Muscle of leg (tissue), 11 donors: ENCODE results near the gene RNF4. TPM values are rescaled to one million over a fixed set of nuclear protein-coding genes. Genes with fewer than 3 reads are reported as not detected.

Experiments used
- DNase-seq: peaks from one replicate; pipeline ENCODE4 v3.0.0; 2013
- H3K27ac ChIP-seq: one replicate; pipeline ENCODE4 v1.5.1; 2013; ENCODE audit warnings: mild to moderate bottlenecking, low read length, control low read depth
- H3K27me3 ChIP-seq: one replicate; pipeline ENCODE4 v1.6.1; 2013; ENCODE audit warnings: low read length; ENCODE audit not compliant: control insufficient read depth, insufficient read depth
- H3K36me3 ChIP-seq: one replicate; pipeline ENCODE4 v1.6.1; 2013; ENCODE audit warnings: low read length; ENCODE audit not compliant: control insufficient read depth, insufficient read depth
- H3K4me1 ChIP-seq: one replicate; pipeline ENCODE4 v1.6.1; 2013; ENCODE audit warnings: low read length; ENCODE audit not compliant: control insufficient read depth, insufficient read depth
- H3K4me3 ChIP-seq: one replicate; pipeline ENCODE4 v1.5.1; 2013; ENCODE audit warnings: low read length, control low read depth
- H3K9me3 ChIP-seq: replicated peaks from 2 replicates; pipeline ENCODE4 v1.6.1; 2013; ENCODE audit warnings: low read depth, low read length; ENCODE audit not compliant: control insufficient read depth
- WGBS: methylation state at CpG from one replicate; pipeline ENCODE4 v1.1.5; 2013; ENCODE audit warnings: missing lambda C conversion rate; ENCODE audit not compliant: insufficient coverage; 5-methylcytosine and 5-hydroxymethylcytosine counted together
- polyA plus RNA-seq, 8 donors: library from polyadenylated mRNA; unstranded; fragments of 120-200 nt; gene quantifications; one replicate each; pipeline versions ENCODE4 v1.2.1 to v1.2.3, GENCODE V29; 2013; ENCODE audit warnings: inconsistent platforms in 1 of 8, low replicate concordance in 1 of 8; ENCODE audit not compliant: insufficient read length in 8 of 8, insufficient read depth in 1 of 8
- total RNA-seq: library from RNA; stranded (reverse); fragments of 120-200 nt; gene quantifications from one replicate; pipeline ENCODE4 v1.2.4, GENCODE V29; 2013

Gene RNF4
- total and polyA plus RNA-seq, 9 donors = 32.1 to 54.7 (median 43.3) TPM

DNA sequence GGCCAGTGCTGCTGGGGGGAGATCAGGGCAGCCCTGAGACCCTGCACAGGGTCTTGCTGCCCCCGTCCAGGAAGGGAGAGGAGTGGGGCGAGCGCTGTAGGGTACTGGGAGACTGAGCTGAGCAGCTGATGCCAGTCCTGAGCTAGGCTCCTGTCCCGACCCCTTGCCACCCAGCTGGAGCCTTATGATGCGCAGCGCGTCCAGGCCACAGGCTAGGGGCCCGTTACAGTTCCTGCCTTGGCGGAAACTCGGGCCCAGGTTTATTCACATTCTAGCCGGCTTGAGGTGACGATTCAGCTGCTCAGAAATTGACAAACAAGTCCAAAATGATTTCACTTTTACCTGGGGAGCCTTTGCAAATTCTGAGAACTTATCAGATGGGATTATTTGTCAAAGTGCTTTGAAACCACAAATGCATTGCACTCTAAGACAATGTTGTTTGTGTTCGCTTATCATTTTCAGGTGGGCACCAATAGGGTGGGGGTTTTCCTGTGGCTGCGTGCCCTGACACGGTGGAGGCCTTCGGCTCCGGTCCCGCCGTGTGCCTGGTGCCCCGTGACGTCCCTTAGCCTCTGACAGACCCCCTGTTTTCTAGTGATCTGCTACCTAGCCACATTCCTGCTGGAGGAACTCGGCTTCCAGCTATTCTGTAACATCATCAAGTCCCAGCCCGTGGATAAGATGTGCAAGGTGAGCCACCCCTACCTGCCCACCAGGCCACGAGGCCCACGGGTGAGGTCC, 31.3 kb upstream of the RNF4 start:
- Histone ChIP-seq H3K9me3 (no peaks in the 10 kb centered on the region), H3K4me1 (peaks cover 22% of the 10 kb centered on the region), H3K27me3 (no peaks in the 10 kb centered on the region), H3K36me3 (no peaks in the 10 kb centered on the region), H3K27ac (no peak overlapping the region), H3K4me3 (no peak overlapping the region)
- 74% methylated on average over 18 of the region's 25 CpGs for WGBS
- no peak for DNase-seq

DNA sequence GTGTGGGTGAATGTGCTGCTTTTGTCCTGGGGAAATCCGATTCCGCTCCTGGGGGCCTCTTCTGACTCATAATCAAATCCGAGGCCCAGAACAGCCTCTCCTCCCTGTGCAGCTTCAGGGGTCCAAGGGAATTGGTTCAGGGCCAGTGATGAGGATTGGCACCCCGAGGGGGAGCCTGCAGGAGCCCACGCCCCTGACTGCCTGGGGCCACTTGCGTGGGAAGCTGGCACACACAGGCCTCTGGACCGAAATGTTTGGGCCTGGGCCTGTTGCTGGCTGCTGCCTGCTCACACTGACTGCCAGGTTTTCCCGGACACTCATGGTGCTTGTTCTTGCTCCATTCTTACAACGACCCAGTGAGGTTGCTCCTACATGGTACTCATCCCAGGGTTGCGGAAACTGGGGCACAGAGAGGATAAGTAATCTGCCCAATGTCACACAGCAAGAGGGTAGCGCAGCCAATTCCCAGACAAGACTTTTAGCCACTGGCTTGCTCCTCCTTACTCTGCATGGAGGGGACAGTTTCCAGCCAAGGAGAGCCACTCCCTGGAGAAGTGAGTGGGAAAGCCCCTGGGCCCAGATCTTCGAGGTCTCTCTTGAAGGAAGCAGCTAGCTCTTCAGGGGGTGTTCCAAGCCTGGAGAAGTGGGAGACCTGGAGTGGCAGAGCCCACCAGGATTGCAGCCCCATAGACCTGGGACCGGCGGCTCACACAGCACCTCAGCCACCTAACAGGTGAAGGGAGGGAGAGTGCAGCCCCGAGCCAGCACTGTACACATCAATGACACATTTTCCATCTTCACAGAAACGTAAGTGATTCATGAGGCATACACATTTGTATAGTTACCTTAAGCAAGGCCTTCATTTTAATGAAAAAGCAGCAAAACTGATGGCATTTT, 29.8 kb upstream of the RNF4 start:
- H3K4me1 ChIP-seq = peaks cover 13% of the 10 kb centered on the region
- no peak overlapping the region for H3K27ac ChIP-seq
- DNase-seq = no peak
- no peaks in the 10 kb centered on the region for H3K27me3 ChIP-seq
- WGBS = 55% methylated on average over 12 of the region's 16 CpGs
- no peak overlapping the region for H3K4me3 ChIP-seq
- no peaks in the 10 kb centered on the region for H3K36me3 ChIP-seq
- no peaks in the 10 kb centered on the region for H3K9me3 ChIP-seq

DNA sequence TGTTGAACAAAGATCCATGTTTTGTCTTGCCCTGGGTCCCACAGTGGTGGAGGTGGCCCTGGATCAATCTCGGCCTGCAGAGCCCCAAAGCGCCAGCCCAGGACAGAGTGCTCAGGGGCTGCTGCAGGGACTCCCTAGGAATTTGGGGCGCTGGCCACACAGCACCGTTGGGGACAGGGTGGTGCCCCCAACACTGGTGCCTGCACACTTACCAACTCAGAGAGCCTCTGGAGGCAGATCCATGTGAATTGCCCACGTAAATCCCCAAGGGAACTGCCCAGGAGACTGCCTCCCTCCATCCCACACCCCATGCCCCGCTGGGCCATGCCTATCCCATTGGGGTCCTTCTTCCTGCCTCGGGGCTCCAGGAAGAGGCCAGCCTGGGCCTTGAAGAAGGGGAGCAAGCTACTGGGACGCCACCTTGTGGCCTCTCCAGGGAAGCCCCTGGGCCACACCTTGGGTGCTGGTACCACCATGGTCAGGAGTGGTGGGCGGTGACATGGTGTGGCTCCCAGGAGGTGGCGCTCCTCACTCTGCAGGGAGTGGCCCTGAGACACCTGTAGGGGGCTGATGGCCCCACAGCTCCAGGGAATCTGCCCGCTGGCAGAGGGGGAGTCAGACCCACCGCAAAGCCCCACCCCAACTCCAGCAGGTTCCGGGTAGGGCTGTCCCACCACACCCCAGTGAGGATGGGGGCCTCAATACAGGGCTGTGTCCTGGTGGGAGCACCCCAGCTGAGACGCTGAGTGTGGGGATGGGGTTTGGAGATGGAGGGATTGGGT, 27.3 kb upstream of the RNF4 start:
- Histone ChIP-seq H3K9me3 (no peaks in the 10 kb centered on the region), H3K4me3 (no peak overlapping the region), H3K27me3 (no peaks in the 10 kb centered on the region), H3K36me3 (no peaks in the 10 kb centered on the region), H3K27ac (no peak overlapping the region), H3K4me1 (peaks cover 6% of the 10 kb centered on the region)
- 53% methylated on average over 7 of the region's 14 CpGs for WGBS
- no peak for DNase-seq

DNA sequence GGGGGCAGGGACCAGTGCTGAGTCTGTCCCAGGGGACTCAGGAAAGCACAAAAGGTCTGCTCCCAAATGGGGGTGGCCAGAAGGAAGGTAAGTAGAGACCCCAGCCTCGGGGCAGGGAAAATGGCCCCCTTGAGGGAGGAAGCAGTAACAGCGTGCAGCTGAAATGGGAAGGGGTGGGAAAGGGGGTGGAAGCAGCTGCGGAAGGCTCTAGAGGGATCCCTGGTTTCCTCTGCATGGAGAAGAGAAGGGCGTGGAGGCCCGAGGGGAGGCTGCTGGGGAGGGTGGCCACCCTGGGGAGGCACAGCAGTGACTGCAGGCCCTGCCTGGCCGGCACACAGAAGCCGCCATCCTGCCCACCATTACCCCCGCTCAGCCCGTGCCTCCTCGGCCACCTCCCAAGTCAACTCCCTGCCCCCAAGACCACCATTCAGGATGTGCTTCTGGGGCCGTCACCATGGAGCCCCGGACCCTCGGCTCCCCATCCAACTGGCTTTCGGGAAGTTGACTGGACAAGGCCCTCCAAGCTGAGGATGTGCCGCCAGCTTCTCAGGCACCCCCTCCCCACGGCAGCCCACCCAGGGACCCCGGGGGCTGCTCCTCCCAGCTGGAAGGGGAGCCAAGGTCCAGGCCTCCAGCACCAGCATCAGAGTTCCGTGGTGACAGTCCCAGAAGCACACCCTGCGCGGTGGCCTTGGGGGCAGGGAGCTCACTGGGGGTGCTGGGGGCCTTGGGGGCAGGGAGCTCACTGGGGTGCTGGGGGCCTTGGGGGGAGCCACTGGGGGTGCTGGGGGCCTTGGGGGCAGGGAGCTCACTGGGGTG, 26.5 kb upstream of the RNF4 start:
- peaks cover 6% of the 10 kb centered on the region for H3K4me1 ChIP-seq
- H3K36me3 ChIP-seq = no peaks in the 10 kb centered on the region
- no peaks in the 10 kb centered on the region for H3K9me3 ChIP-seq
- no peak overlapping the region for H3K27ac ChIP-seq
- H3K4me3 ChIP-seq = no peak overlapping the region
- 70% methylated on average over 11 of the region's 20 CpGs for WGBS
- H3K27me3 ChIP-seq = no peaks in the 10 kb centered on the region
- DNase-seq = no peak

DNA sequence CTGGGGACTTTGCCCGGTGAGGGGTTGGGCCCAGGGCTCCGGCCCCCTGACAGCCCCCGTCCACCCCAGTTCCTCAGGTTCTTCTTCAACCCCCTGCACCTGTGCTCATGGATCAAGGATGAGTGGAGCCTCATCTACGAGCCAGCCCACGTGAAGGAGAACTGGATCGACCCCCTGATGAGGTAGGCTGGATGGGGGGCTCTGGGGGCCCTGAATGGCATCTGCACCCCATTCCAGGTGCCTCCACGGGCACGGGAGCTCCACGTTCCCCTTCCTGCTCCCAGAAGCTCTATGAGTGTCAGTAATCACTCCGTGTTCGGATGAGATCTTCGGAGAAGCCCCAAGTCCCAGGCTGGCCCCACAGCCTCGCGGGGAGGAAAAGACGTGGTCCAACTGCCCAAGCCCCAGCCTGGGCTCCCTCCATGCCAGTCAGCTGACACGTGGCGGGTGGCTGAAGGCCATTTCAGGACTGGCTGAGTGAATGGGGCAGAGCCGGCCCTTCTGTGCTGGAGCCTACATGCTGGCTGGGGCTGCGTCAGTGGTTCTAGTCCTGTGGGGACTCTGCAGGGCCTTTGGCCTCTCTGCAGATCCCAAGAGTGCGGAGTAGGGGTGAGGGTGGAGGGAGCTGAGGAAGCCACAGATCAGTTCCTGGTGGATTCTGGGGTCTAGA, 25.7 kb upstream of the RNF4 start:
- H3K4me1 ChIP-seq = peaks cover 6% of the 10 kb centered on the region
- H3K36me3 ChIP-seq = no peaks in the 10 kb centered on the region
- H3K27ac ChIP-seq = no peak overlapping the region
- no peak for DNase-seq
- 79% methylated on average over 16 of the region's 20 CpGs for WGBS
- H3K27me3 ChIP-seq = no peaks in the 10 kb centered on the region
- no peaks in the 10 kb centered on the region for H3K9me3 ChIP-seq
- H3K4me3 ChIP-seq = no peak overlapping the region

DNA sequence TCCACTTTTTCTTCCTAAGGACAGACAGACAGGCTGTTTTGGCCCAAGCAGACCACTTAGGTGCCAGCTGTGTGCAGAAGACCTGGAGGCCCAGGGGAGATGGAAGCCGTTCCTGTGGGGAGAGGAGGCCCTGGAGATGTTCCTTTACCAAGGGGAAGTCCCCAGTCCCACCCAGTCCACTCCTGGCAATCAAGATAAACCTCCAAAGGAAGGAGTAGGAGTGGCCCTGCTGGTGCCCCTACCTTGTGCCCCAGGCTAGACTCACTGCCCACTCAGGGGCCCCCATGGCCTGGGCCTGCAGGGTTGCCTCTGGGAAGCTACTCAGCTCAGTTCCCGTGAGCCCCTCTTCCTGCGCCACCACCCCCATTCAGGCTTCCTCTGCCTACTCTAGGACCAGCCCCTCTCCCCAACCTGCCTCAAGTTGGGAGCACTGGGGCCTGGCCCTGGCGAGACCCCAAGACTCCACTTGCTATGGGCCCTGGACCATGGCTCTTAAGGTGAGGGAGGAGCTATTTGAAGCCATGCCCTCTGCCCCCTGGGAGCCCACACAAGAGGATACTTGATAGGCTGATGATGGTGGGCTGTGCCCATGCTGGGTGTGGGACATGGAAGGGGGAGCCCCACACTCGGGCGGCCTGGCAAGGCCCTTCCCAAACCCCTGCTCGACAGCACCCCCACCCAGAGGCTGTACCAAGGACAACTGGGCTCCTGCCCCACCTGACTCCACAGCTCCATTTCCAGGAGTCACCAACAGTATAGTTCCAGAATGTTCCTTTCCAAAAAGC, 24.8 kb upstream of the RNF4 start:
- H3K27ac ChIP-seq = no peak overlapping the region
- peaks cover 6% of the 10 kb centered on the region for H3K4me1 ChIP-seq
- no peaks in the 10 kb centered on the region for H3K9me3 ChIP-seq
- no peak overlapping the region for H3K4me3 ChIP-seq
- no peak for DNase-seq
- no peaks in the 10 kb centered on the region for H3K27me3 ChIP-seq
- WGBS = 100% methylated on average over 1 of the region's 7 CpGs
- no peaks in the 10 kb centered on the region for H3K36me3 ChIP-seq

DNA sequence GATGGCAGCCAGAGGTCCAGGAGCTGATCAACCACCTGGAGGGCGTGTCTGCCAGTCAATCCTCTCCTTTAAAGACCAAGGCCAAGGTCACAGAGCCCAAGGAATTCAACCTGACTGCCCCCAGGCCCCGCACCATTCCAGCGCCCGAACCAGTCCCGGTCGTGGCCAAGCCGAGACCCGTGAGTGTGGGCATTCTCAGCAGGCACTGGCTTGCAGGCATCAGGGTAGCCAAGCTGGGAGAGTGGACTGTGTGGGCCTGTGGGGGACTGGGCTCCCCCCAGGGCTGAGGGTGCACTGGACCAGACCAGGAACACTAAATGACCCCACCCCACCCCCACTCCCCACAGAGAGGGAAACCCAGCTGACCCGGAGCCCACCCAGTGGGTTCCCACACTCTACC, 23.8 kb upstream of the RNF4 start:
- WGBS = 97% methylated on average over 8 of the region's 9 CpGs
- H3K36me3 ChIP-seq = no peaks in the 10 kb centered on the region
- no peaks in the 10 kb centered on the region for H3K27me3 ChIP-seq
- peaks cover 6% of the 10 kb centered on the region for H3K4me1 ChIP-seq
- no peak overlapping the region for H3K27ac ChIP-seq
- H3K9me3 ChIP-seq = no peaks in the 10 kb centered on the region
- no peak overlapping the region for H3K4me3 ChIP-seq
- no peak for DNase-seq

DNA sequence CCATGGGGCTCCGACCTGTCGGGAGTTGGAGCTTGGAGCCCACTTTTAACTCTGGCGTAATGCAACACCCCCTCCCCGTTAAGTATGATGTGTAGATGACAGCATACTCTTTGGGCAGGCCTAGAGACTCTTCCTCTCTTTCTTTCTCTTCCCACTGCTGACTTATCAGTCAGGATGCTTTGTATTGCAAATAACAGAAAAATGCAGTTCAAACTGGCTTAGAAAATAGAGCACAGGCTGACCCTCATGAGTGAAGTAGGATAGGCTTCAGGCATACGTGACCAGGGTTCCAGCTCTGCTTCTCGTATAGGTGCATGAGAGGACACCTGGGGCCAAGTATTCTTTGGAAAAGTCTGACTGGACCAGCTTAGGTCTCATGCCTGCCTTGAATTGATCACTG, 23.3 kb upstream of the RNF4 start:
- WGBS = 95% methylated on average over 2 of the region's 6 CpGs
- Histone ChIP-seq H3K36me3 (no peaks in the 10 kb centered on the region), H3K4me3 (no peak overlapping the region), H3K27me3 (no peaks in the 10 kb centered on the region), H3K4me1 (peaks cover 6% of the 10 kb centered on the region), H3K27ac (no peak overlapping the region), H3K9me3 (no peaks in the 10 kb centered on the region)
- no peak for DNase-seq
